NCI-H446 (cell line): Measurements from ENCODE around the gene CNTNAP2.
A peak's percentile ranks its signal among the peaks of the same experiment; 100 is the strongest.

Source experiments
- DNase-seq, 2 experiments: peaks; one replicate each; lab custom pipeline; 2025; lab: John Stamatoyannopoulos, UW

Gene CNTNAP2

DNA sequence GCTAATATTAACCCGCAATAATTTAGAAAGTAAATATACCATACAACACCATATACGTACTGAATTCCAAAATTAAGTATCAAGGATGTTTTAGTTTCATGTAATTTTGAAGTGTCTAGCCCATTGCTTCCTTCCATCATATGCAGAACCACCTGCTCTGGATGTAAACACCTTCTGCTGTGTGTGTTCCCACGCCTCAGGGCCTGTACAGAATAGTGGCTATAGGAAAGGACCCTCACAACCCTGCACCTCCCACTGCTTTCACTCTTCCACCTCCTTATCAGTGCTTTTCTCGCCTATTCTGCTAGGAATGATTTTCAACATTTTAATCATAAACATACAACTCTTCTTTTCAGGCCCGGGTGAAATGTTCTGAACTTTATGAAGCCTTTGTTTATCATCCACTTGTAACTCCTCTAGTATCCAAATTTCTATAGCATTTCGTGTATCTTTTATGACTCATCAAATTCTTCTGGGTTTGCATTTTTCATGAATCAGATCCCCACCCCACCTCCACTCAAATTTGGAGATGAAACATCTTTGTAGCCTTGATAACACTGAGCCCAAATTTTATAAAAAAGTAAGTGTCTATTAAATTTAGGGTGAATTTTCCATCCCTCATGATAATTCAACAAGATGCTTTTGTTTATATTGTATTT is 1367.2 kb downstream of the CNTNAP2 start:
- no peak for DNase-seq

DNA sequence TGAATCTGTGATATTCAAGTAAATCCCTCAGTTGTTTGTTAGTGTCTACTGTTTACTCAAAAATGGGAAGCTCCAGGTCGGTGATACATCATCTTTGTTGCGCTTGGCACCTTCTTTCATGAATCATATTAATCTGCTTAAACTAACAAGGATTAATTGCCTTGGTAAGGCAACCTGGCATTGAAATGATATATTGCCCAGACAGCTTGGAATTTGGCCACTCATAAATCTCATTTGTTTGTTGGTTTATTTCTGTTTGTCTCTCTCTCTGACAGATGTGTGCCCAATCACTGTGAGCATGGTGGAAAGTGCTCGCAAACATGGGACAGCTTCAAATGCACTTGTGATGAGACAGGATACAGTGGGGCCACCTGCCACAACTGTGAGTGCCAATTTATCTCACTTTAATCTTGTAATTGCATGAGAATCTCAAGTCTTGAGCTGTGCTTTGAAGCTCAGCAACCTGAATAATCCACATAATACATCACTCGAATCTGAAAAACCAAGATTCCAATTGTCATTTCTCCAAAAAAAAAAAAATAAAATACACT is 1369.1 kb downstream of the CNTNAP2 start:
- DNase-seq: peak; percentile 69 to 88

DNA sequence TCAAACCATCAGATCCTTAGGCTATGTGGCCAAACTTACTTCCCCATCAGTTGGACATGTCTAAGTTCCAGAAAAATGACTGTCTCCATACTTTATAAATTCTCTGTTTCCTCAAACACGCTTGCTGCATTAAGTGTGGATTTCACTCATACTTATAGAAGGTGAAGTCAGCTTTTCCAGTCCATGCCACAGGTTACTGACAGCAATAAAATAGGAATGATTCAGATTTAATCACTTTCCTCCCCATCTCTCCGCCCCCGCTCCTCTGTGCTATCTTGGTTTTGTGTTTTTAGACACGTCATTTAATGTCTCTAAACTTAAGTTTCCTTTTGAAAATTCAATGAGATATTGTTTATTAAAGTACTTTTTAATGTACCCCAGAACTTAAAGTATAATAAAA is 1376.0 kb downstream of the CNTNAP2 start:
- no peak for DNase-seq

DNA sequence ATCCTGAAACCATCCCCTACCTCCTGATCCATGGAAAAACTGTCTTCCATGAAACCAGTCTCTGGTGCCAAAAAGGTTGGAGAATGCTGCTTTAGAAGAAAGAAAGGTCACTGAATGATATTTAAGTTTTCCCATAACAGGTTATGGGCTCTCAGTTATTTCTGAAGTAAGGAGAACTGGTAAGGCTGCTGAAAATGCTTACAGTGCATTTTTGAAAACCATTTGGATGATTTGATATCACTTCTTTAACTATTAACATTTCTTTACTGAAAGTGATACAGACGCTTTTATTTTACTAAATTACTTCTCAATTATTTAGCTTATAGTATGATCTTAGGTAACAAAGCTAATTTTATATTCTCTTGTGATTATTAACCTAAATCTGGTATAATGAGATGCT is 1379.6 kb downstream of the CNTNAP2 start:
- no peak for DNase-seq

DNA sequence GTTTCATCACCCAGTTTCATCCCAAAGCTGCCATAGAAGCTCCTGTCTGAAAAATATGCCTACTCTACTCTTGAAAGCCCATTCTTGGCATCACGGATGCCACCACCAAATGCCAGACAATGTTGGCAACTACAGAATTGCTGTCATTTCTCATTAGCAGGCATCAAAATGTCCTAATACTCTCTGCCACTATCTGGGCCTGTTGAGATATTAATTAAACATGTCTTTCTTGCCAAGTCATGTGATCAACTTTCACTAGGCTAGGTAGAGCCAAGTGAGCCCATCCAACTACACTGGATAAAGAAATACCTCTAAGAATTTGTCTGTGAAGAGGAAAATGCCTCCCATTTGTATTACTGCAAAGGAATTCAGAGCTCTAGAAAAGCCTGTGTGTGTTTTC is 1380.6 kb downstream of the CNTNAP2 start:
- DNase-seq: peak in 1 of 2 experiments; percentile 31

DNA sequence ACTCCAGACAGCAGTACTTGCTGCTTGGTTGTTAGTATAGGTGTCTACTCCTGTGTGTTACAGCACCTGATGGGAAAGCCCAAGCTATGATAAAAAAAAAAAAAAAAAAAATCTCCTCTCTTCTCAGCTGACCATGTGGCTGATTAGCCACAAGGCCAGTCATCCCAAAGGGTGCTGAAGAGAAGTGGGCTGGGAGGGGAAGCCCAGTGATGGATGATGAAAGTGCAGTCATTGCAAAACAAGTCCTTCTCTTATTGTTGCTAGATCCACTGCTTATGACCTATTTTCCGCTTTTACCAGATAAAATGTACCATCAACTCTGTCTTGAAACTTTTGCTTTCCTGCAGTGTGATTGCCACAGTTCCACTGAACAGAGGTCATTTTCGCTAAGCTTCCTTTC is 1381.5 kb downstream of the CNTNAP2 start:
- no peak for DNase-seq

DNA sequence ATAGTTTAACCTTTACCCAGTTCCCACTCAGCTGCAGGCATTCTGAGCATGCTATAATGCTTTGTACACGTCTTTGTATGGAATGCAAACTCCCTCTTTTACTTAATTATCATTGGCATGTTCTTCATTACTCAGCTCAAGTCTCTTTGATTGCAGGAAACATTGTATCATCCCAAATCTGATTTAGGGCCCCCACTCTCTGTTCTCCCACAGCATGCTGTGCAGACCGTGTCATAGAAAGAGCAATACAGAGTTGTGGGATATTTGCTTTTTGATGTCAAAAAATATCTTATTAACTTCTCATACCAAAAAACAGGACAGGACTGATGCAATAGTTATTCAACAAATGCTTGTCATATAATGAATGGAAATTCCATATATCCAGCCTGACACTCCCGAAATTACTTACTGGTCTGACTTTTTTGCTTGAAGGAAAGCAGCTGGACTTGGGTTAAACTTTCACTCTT is 1392.5 kb downstream of the CNTNAP2 start:
- DNase-seq: no peak

DNA sequence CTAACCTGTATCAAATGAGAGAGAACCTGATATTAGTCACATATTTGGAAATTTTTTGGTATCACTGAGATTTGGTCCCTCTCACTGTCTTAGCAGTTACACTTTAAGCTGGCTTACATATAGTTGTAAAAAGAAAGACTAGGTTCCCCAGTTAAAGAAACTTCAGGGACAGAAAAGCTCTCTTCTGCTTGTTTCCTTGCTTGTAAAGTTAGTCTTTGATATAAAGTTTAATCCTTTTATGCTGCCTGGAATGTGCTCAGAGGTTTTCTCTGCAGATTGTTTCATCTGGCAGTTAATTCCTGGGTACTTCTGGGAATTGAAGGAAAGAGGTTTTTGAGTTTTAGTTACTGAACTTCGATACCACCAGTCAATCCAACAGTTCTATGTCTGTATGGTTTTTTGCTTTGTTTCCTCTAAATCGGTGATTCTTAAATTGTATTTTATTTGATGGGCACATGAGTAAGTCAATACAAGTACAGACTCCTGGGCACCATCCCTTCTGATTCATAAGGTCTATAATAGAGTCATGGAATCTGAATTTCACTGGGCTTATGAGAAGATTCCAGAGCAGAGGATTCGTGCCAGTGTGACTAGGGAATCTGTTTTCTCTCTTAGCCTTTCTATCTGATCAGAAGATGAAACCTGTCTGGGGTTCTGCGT is 1393.1 kb downstream of the CNTNAP2 start:
- DNase-seq: no peak

DNA sequence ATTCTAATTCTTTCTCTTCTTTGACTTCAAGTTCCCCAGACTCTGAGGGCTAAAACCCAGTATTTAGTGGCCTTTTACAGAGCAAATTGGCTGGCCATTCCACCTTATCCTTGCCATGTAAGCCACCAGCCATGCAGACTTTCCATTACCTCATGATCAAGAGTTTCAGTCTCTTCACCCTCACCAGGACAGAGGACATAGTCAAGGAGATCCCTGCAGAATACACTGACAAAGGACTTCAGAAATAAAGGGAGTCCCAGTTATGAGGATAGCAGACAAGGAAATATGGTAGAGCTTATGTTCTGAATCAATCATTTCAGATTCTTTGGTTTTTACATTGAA is 1393.6 kb downstream of the CNTNAP2 start:
- DNase-seq: no peak

DNA sequence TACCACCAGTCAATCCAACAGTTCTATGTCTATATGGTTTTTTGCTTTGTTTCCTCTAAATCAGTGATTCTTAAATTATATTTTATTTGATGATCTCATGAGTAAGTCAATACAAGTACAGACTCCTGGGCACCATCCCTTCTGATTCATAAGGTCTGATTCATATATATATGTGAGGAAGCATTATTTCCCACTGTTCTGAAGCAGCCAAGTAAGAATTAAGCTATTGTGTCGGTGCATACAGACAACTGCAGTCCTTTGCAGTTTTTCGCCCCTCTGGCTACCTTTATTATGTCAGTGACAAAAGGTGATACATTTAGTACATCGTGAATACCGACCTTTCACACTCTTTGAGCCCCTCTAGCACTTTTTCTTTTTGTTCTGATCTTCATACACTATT is 1394.3 kb downstream of the CNTNAP2 start:
- no peak for DNase-seq

DNA sequence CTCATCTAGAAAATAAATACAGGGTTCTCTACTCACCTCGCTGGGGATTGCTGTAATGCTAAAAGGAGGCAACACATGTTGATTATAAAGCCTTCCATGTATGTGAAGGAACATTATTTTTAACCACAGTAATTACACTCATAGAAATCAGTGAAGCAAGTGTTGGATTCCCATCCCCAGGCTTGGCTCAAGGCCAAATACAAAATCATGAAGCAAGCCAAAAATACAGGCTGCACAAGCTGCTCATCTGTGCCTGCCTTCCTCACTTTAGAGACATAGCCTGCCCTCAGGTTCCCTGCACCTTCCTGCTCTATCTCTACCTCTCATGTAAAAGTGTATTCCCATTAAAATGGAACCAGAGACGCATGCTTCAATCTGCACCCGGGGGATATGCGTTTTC is 1396.8 kb downstream of the CNTNAP2 start:
- peak in 1 of 2 experiments; percentile 44 for DNase-seq

DNA sequence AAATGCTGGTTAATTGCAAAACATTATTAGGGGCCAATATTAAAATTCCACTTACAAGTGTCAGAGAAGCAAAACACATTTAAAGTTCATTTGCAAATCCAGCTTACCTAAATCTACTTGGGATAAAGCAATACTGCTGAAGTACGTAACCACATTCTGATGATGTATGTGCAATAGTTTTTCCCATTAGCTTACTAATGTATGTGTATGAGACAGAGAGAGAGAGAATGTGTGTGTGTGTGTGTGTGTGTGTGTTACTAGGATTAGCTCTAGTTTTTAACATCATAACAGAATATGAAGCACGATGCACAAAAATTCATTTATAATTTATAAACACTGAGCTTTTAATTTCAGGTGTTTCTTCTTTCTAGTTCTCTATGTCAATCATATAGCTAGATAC is 1399.8 kb downstream of the CNTNAP2 start:
- no peak for DNase-seq

DNA sequence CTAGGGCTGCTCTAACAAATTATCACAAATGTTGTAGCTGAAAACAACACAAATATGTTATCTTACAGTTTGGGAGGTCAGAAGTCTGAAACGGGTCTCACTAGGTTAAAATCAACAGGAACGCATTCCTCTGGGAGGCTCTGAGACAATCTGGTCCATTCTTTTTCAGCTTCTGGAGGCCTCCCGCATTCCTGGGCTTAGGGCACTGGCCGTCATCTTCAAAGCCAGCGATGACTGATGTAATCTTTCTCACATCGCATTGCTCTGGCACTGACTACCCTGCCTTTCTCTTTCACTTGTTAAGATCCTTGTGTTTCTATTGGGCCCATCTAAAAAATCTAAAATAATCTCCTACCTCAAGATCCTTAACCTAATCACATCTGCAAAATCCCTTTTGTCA is 1402.5 kb downstream of the CNTNAP2 start:
- DNase-seq: no peak

DNA sequence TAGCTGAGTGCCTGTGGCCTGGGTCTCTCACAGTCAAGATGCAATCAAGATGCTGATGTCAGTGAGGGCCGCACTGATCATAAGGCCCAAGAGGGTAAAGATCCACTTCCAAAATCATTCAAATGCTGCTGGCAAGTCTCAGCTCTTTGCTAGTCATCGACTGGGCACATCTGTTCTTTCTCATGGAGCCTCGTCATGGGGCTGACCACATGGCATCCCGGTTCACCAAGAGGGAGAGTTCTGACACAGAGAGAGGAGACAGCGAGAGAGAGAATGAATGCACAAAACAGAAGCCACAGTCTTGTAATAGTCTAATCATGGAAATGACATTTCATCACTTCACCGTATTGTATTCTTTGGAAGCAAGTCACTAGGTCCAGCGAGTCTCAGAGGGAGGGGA is 1406.5 kb downstream of the CNTNAP2 start:
- DNase-seq: no peak

DNA sequence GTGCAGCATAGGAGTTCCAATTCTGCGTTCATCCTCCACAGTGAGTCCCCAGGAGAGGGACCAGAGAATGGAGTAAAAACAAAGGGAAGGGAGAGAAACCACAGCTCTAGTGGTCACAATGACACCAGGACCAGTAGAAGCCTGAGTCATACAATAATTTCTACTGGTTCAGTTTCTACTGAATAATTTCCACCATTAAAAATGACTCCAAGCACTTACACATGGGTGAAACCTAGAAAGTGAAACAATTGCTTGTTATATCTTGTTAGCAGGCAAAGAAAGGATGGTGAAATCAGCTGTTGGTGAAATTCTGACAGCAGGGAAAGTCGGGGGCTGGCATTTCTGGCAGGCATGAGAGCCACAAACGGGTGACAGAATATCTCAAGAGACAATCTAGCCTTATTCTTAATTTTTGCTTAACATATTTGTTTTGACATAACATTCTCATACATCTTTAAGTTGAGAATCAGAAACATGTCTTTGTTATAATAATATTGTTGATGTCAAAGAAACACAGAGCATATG is 1408.2 kb downstream of the CNTNAP2 start:
- DNase-seq: no peak

DNA sequence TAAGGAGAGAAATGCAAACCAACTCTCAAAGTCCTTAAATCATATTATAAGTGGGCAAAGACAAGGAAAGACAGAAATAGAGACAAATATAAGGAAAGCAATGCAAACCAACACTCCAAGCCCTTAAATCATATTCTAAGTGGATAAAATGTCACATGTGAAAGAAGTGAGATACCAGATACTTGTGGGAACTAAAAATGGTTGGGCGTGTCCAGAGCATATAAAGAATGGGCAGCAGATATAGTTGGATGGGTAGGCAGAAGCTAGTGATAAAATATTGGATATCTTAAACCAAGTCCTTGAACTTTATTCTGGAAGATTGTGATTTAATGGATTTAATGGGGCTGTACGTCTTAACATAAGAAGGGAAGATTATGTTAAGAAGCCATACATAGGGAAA is 1408.7 kb downstream of the CNTNAP2 start:
- no peak for DNase-seq

DNA sequence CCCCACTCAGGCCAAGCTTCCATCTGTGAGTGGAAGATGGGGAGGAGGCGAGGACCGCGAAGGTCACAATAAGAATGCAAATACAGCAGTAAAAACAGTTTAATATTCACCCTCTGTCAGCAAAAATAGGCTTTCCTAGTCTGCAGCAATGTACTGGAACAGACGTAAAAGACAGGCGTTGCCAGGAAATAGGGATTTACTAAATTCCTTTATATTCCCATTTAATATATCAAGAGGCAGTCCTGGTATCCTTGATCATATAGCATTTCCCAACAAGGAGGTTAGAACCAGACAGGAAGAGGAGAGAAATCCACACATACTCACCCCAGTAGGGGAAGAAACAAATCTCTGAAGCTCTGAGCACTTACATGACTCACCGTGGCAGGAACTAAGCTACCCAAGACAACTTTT is 1419.1 kb downstream of the CNTNAP2 start:
- DNase-seq: no peak

DNA sequence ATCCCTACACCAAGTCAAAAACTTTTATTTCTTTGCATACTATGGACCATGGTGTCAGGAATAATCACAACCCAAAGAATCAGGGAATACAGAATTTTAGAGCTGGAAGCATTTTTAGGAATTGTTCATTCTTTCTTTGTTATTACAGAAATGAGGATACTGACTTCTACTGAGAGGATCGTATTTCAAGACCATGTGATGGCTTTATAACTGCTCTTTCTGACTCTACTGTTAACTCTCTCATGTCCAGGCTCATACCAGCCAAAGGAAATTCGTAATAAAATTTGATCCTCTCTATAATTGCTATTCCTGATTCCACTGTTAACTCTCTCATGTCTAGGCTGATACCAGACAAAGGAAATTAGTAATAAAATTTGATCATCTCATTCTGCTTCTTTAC is 1423.1 kb downstream of the CNTNAP2 start:
- no peak for DNase-seq

DNA sequence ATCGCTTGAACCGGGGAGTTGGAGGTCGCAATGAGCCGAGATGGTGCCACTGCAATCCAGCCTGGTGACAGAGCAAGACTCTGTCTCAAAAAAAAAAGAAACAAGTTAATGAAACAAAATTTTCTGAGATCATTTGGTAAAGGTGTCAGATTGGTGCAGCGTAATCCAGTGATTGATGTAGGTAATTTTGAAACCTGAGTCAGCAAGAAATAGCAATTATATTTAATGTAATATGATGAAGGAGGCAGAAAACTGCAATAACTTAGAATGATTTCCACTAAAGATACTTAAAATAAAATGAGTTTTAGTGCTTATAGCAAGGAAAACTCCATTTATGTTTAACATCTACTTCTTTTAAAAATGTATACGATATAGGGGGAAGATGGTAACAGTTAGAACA is 1424.1 kb downstream of the CNTNAP2 start:
- no peak for DNase-seq

DNA sequence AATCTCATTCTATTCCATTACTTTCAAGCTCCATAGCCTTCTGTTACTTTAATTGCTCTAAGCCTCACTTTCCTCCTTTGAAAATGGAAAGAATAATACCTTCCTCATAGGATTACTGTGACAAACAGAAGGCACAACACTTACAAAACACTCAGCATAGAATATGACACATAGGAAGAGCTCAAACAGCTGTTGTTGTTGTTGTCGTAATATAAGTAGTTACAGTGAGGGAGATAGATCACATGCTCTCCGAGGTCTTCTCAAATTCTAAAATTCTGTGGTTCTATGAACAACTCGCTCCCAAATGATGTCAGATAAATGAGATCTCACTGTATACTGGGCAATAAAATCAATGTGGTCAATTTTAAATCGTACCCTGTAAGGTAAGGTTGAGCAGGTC is 1424.7 kb downstream of the CNTNAP2 start:
- DNase-seq: no peak

DNA sequence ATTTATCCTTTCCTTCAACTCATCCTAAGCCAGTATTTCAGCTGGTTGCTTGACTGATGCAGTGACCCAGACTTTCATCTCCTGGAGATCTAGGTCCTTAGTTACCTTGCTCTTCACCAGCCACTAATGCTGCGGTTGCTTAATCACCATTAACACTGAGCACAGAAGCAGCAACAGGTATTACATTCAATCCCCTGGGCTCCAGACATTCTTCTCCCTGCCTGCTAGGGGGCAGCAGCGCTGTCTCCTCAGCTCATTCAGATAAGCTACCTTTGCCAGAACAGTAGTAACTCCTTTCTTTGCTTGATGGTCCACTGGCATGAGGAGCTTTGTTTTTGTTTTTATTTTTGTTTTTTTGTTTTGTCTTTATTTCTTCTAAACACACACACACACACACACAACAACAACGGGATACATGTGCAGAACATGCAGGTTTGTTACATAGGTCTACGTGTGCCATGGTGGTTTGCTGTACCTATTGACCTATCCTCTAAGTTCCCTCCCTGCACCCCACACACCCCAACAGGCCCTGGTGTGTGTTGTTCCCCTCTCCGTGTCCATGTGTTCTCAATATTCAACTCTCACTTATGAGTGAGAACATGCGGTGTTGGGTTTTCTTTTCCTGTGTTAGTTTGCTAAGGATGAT is 1430.8 kb downstream of the CNTNAP2 start:
- DNase-seq: no peak

DNA sequence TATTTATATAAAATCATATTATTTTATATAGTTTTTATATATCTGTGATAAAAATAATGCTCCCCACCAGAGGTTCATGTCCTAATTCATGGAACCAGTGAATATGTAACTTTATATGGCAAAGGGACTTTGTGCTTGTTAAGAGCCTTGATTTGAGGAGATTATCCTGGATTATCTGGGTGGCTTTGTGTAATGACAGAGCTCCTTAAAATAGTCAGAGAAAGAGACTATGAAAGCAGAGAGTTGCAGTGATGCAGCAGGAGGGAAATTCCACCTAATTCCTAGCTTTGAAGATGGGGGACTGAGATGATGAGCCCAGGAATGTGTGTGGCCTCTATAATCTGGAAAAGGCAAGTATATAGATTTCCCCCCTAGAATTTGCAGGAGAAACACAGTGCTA is 1439.7 kb downstream of the CNTNAP2 start:
- no peak for DNase-seq

DNA sequence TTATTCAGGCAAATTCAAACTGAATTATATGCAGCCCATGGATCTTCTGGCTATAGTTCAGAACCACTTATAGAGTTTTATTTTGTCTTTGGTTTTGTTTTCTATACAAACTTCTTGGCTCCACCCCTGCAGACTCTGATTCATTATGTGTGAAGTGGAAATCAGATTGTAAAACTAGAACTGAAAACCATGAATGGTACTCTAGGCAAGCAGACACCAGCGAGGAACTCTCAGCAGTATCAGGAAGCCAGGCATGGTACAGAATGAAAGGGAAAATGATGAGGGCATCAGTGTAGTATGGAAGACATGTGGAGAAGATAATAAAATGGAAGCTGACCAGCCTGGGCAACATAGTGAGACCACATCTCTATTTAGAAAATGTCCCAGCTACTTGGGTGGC is 1447.1 kb downstream of the CNTNAP2 start:
- no peak for DNase-seq
